Karpas-422 (cell line): ENCODE data around the gene GNG4. TPM values are rescaled to one million over a fixed set of nuclear protein-coding genes. Genes with fewer than 3 reads are reported as not detected.

ENCODE experiments used
- DNase-seq: peaks from one replicate; pipeline ENCODE4 v3.0.0-alpha.2; 2015
- H2AFZ ChIP-seq: fragments of 200-600 bp; sonication (generic); 2 replicates; pipeline ENCODE4 v1.6.1; 2014; ENCODE audit warnings: antibody characterized with exemption, low read length, mixed read lengths
- H3K27ac ChIP-seq: fragments of 200-600 bp; sonication (generic); 2 replicates; pipeline ENCODE4 v1.5.1; 2014; ENCODE audit warnings: mild to moderate bottlenecking, low read length, moderate library complexity
- H3K27me3 ChIP-seq: fragments of 200-600 bp; sonication (generic); 2 replicates; pipeline ENCODE4 v1.6.1; 2014; ENCODE audit warnings: low read length, mixed read lengths
- H3K36me3 ChIP-seq: fragments of 200-600 bp; sonication (generic); 2 replicates; pipeline ENCODE4 v1.6.1; 2014; ENCODE audit warnings: low read length, mixed read lengths; ENCODE audit not compliant: insufficient read depth
- H3K4me1 ChIP-seq: fragments of 200-600 bp; sonication (generic); 2 replicates; pipeline ENCODE4 v1.6.1; 2014; ENCODE audit warnings: mild to moderate bottlenecking, low read length, mixed read lengths
- H3K4me2 ChIP-seq: fragments of 200-600 bp; sonication (generic); 2 replicates; pipeline ENCODE4 v1.6.1; 2014; ENCODE audit warnings: low read length, low read depth, mild to moderate bottlenecking; ENCODE audit not compliant: poor library complexity, severe bottlenecking
- H3K4me3 ChIP-seq: fragments of 200-600 bp; sonication (generic); 2 replicates; pipeline ENCODE4 v1.5.1; 2014; ENCODE audit warnings: mild to moderate bottlenecking, antibody characterized with exemption, low read length, mixed read lengths
- H3K79me2 ChIP-seq: fragments of 200-600 bp; sonication (generic); 2 replicates; pipeline ENCODE4 v1.6.1; 2014; ENCODE audit warnings: mild to moderate bottlenecking, low read length, mixed read lengths
- H3K9ac ChIP-seq: fragments of 200-600 bp; sonication (generic); 2 replicates; pipeline ENCODE4 v1.6.0; 2014; ENCODE audit warnings: low read length
- H3K9me2 ChIP-seq: fragments of 200-600 bp; sonication (generic), shearing (Covaris generic); replicated peaks from 2 replicates; pipeline ENCODE4 v1.6.0; 2014; ENCODE audit warnings: mild to moderate bottlenecking, low read length, moderate library complexity; ENCODE audit not compliant: insufficient read depth
- H3K9me3 ChIP-seq: fragments of 300-700, 200-600 bp; sonication (generic); 2 replicates; pipeline ENCODE4 v1.6.1; 2014; ENCODE audit warnings: low read length, mixed read lengths
- H4K20me1 ChIP-seq: fragments of 200-600 bp; sonication (generic); 2 replicates; pipeline ENCODE4 v1.6.1; 2014; ENCODE audit warnings: mild to moderate bottlenecking, antibody characterized with exemption, low read length, low read depth; ENCODE audit not compliant: insufficient read depth
- total RNA-seq: library from RNA; depleted of rRNA; stranded (reverse); fragments of >200 nt; shearing (Covaris generic); gene quantifications from 2 replicates; pipeline ENCODE4 v1.2.3, GENCODE V29; 2014; ENCODE audit warnings: low replicate concordance

GNG4 gene
- total RNA-seq, 1 experiment from 2014 or later, result not detected

DNA sequence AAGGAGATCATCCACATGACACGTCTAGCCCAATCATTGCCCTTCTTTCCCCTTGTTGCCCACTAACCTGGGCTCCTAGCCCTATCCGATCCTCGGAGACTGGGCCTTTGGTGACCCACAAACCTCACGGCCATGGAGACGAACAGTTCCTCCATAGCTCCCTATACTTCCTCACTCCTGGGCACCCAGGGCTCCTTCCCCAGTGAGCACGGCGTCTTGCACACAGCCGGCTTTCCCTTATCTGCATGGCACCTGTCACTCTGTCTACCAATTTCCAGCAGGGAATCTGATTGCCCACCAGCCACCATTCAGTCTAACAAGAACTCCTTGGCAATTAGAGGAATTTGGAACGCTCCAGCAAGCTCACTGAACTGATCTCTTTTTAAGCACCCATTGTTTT, 3.1 kb downstream of the GNG4 start:
- Histone ChIP-seq H3K79me2 (no peaks in the 10 kb centered on the region), H3K36me3 (no peaks in the 10 kb centered on the region), H3K27me3 (no peaks in the 10 kb centered on the region), H3K9me3 (no peaks in the 10 kb centered on the region), H3K4me3 (no peak overlapping the region), H3K4me2 (no peak overlapping the region), H2AFZ (no peak overlapping the region), H3K4me1 (no peaks in the 10 kb centered on the region), H3K9ac (no peak overlapping the region), H3K9me2 (no peaks in the 10 kb centered on the region), H4K20me1 (no peaks in the 10 kb centered on the region), H3K27ac (no peak overlapping the region)
- DNase-seq, result no peak

DNA sequence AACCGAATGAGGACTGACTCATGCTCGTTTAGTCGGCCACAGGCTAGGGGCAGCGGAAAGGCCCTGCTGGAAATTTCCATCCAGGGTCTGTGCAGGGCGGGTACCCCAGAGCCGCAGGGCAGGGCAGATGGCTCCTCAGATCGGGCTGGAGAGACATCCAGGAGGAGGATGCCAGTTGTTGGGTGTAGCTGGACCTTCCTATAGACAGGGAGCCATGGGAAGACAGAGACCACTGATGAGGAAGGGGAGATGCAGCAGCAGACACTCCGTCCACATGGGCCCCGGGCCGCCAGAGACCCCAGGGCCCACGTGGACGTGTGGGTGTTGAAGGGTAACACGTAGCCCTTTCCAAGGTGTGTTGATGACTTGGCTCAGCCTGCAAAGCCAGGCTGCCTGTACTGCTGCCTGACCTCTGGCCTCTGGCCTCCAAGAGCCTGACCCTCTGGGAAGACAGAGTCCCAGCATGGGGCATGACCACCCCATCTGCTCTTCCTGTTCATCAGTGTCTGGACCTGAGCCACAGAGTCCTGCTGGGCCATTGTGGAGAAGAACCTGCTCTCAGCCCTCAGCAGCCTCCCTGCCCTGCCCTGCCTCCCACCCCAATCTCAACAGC, 4.8 kb downstream of the GNG4 start:
- Histone ChIP-seq H3K4me3 (no peak overlapping the region), H3K4me1 (no peaks in the 10 kb centered on the region), H3K4me2 (no peak overlapping the region), H3K9me3 (no peaks in the 10 kb centered on the region), H3K79me2 (no peaks in the 10 kb centered on the region), H2AFZ (no peak overlapping the region), H3K27me3 (no peaks in the 10 kb centered on the region), H3K27ac (no peak overlapping the region), H3K36me3 (no peaks in the 10 kb centered on the region), H3K9ac (no peak overlapping the region), H3K9me2 (no peaks in the 10 kb centered on the region), H4K20me1 (no peaks in the 10 kb centered on the region)
- DNase-seq, result no peak

DNA sequence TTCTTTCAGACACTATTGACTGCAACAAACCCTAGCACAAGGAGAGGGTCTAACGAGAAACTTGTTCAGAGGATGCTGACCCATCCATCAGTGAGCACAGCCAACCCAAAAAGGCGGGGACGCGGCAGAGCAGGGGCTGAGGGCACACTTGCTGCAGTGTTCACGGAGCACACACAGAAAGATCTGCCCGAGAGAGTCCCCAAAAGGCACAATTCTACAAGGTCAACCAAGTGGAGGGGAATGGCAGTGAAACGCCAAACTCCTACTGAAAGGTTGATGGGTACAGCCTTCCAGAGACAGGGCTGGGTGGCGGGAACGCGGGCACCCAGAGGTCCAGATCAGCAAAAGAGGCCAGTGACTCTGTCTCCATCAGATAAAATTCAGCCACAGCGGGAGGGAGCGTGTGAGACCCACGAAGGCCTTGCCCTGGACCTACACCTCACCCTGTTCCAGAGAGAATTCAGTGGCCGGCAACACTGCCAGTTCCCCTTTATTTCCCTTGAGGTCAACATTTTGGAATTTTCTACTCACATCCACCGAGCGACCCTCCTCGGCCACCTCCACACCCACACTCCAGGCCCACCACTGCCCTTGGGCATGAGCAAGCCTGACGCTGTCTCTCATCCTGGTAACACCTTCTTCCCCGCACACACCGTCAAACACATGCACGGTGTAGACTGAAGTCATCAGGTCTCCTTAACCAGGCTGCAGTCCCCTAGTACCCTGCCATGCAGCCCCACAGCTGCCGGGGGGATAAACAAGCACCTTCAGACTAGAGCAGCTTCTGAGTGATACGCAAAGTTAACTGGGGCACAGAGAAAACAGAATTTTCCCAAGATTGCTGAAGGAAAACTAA, 5.5 kb downstream of the GNG4 start:
- Histone ChIP-seq H3K27ac (no peak overlapping the region), H3K27me3 (no peaks in the 10 kb centered on the region), H3K9me2 (no peaks in the 10 kb centered on the region), H3K79me2 (no peaks in the 10 kb centered on the region), H2AFZ (no peak overlapping the region), H4K20me1 (no peaks in the 10 kb centered on the region), H3K4me2 (no peak overlapping the region), H3K4me1 (no peaks in the 10 kb centered on the region), H3K9ac (no peak overlapping the region), H3K9me3 (no peaks in the 10 kb centered on the region), H3K36me3 (no peaks in the 10 kb centered on the region), H3K4me3 (no peak overlapping the region)
- no peak for DNase-seq

DNA sequence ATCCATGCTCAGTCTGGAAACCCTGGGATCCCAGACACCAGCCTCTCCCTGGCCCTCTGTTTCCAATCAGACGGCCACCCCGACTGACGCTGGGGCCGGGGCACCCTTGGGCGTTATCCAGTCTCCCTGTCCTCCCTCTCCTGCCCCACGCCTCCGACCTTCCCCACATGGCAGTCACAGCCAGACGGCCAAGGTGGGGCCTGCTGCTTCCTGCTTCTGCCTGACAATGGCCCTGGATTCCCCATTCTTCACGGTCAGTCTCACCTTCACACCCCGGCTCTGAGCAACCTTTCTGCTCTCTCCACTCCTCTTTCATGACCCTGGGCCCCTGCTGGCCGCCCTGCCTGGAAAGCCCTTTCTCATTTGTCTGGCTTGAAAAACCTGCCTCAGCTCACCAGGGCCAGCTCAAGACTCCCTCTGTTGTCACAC, 6.6 kb downstream of the GNG4 start:
- Histone ChIP-seq H3K9me2 (no peaks in the 10 kb centered on the region), H3K9ac (no peak overlapping the region), H3K27me3 (no peaks in the 10 kb centered on the region), H4K20me1 (no peaks in the 10 kb centered on the region), H3K79me2 (no peaks in the 10 kb centered on the region), H3K9me3 (no peaks in the 10 kb centered on the region), H3K4me1 (no peaks in the 10 kb centered on the region), H3K27ac (no peak overlapping the region), H3K4me3 (no peak overlapping the region), H3K4me2 (no peak overlapping the region), H2AFZ (no peak overlapping the region), H3K36me3 (no peaks in the 10 kb centered on the region)
- no peak for DNase-seq

DNA sequence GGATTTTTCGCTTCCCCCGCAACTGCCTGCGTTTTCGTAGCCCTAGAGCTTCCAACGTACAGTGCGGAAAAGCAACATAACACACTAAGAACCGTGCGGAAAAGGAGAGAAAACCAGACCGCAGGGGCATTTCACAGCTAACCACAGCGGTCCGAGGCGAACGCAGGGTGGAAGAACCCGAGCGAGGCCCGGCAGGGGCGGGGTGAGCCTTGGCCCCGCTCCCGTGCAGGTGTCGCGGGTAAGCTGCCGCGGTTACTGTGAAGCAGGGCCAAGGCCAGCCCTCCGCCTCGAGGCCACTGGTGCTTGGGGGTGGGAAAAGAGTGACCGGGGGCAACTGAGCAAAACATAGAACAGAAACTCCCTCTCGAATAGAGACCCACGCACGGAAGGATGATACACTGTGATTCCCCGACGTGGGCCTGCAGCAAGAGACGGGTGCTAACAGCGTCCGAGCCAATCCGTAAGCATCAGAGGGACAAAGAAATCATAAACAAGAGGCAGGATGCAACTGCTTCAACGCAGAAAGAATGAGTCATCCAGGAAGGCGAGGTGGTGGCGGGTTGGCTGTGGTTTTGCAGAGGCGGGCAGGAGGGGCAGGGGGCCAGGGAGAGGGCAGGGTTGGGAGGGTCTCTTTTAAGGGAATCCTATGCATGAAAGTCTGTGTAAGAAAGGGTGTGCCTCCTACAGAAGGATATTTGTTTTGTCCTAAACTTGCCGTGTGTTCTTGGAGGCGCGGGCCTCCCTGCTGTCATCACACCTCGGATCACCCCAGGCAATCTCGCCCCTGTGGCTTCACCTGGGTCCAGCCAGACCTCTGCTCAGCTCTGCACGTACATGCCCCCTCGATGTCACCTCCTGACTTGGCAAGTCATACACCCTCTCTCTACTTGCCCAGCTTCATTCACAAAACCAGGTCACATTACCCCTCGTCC, 7.3 kb downstream of the GNG4 start:
- Histone ChIP-seq H3K4me3 (no peak overlapping the region), H3K4me1 (no peaks in the 10 kb centered on the region), H4K20me1 (no peaks in the 10 kb centered on the region), H3K4me2 (no peak overlapping the region), H3K27me3 (no peaks in the 10 kb centered on the region), H3K27ac (no peak overlapping the region), H3K9ac (no peak overlapping the region), H3K36me3 (no peaks in the 10 kb centered on the region), H3K9me2 (no peaks in the 10 kb centered on the region), H3K79me2 (no peaks in the 10 kb centered on the region), H2AFZ (no peak overlapping the region), H3K9me3 (no peaks in the 10 kb centered on the region)
- no peak for DNase-seq

DNA sequence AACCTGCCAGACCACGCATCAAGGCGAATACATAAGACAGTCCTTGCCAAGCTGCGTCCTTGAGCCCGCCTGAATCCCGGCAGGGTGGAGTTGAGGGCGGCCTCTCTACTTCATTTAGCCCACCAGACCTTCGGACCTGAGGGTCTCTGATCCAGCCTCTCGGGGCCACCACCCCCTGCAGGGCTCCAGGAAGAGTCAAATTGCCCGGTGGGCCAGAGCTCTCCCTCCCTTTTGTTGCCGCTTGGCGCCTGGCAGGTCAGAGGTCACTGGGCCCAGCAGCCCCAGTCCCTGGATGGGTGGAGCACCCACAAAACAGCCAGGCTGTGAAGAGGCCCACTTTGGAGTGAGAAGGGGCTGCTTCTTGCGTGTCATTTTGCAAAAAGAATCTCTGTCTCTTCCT, 9.0 kb downstream of the GNG4 start:
- H3K9me2 ChIP-seq, result no peaks in the 10 kb centered on the region

GRCh38 chr1:235639226-235640205, 10.1 kb downstream of the GNG4 start:
- H3K9ac ChIP-seq, result no peak overlapping the region
- no peaks in the 10 kb centered on the region for H3K36me3 ChIP-seq
- no peak for DNase-seq
- H4K20me1 ChIP-seq, result no peaks in the 10 kb centered on the region
- no peaks in the 10 kb centered on the region for H3K27me3 ChIP-seq
- H3K79me2 ChIP-seq, result no peaks in the 10 kb centered on the region
- H3K4me2 ChIP-seq, result no peak overlapping the region
- no peak overlapping the region for H2AFZ ChIP-seq
- H3K9me2 ChIP-seq, result no peaks in the 10 kb centered on the region
- H3K4me1 ChIP-seq, result no peaks in the 10 kb centered on the region
- H3K4me3 ChIP-seq, result no peak overlapping the region
- H3K9me3 ChIP-seq, result no peaks in the 10 kb centered on the region
- H3K27ac ChIP-seq, result no peak overlapping the region

More for the DNA sequence above, 9.0 kb downstream of the GNG4 start:
- no peak for DNase-seq
- Histone ChIP-seq H3K36me3 (no peaks in the 10 kb centered on the region), H3K4me3 (no peak overlapping the region), H3K27ac (no peak overlapping the region), H4K20me1 (no peaks in the 10 kb centered on the region), H3K9me3 (no peaks in the 10 kb centered on the region), H3K79me2 (no peaks in the 10 kb centered on the region), H2AFZ (no peak overlapping the region), H3K9ac (no peak overlapping the region), H3K27me3 (no peaks in the 10 kb centered on the region), H3K4me1 (no peaks in the 10 kb centered on the region), H3K4me2 (no peak overlapping the region)
